ENCODE data around the gene PIGM. TPM values are rescaled to one million over a fixed set of nuclear protein-coding genes. Genes with fewer than 3 reads are reported as not detected.

PIGM gene
- total RNA-seq (3.6 TPM), polyA plus RNA-seq (ENCODE audit: insufficient read depth in 1 of 8, insufficient read length in 8 of 8, low replicate concordance in 1 of 8) (1 to 10 TPM; 4.3 to 6.6 (median 5.3) TPM)
- long read RNA-seq, donor 1, full-length matches to known transcripts, result 9 of 9 reads
- long read RNA-seq, donor 1, partial matches to known transcripts, result 0 of 9 reads
- long read RNA-seq, donor 1, other reads (novel, unspliced or antisense), result 0 of 9 reads
- long read RNA-seq, donor 2, full-length matches to known transcripts, result 5 of 5 reads
- long read RNA-seq, donor 2, partial matches to known transcripts, result 0 of 5 reads
- long read RNA-seq, donor 2, other reads (novel, unspliced or antisense), result 0 of 5 reads
- long read RNA-seq, donor 3, full-length matches to known transcripts, result 14 of 14 reads
- long read RNA-seq, donor 3, partial matches to known transcripts, result 0 of 14 reads
- long read RNA-seq, donor 3, other reads (novel, unspliced or antisense), result 0 of 14 reads
- long read RNA-seq, donor 4, full-length matches to known transcripts, result 11 of 11 reads
- long read RNA-seq, donor 4, partial matches to known transcripts, result 0 of 11 reads
- long read RNA-seq, donor 4, other reads (novel, unspliced or antisense), result 0 of 11 reads
- long read RNA-seq, donor 5, full-length matches to known transcripts, result 25 of 25 reads
- long read RNA-seq, donor 5, partial matches to known transcripts, result 0 of 25 reads
- long read RNA-seq, donor 5, other reads (novel, unspliced or antisense), result 0 of 25 reads
- long read RNA-seq, donor 6, full-length matches to known transcripts, result 19 of 19 reads
- long read RNA-seq, donor 6, partial matches to known transcripts, result 0 of 19 reads
- long read RNA-seq, donor 6, other reads (novel, unspliced or antisense), result 0 of 19 reads
- long read RNA-seq, donor 7, full-length matches to known transcripts, result 17 of 17 reads
- long read RNA-seq, donor 7, partial matches to known transcripts, result 0 of 17 reads
- long read RNA-seq, donor 7, other reads (novel, unspliced or antisense), result 0 of 17 reads
- long read RNA-seq, donor 8, full-length matches to known transcripts, result 7 of 7 reads
- long read RNA-seq, donor 8, partial matches to known transcripts, result 0 of 7 reads
- long read RNA-seq, donor 8, other reads (novel, unspliced or antisense), result 0 of 7 reads
- long read RNA-seq, donor 9, full-length matches to known transcripts, result 11 of 11 reads
- long read RNA-seq, donor 9, partial matches to known transcripts, result 0 of 11 reads
- long read RNA-seq, donor 9, other reads (novel, unspliced or antisense), result 0 of 11 reads
- long read RNA-seq, donor 10, full-length matches to known transcripts, result 27 of 27 reads
- long read RNA-seq, donor 10, partial matches to known transcripts, result 0 of 27 reads
- long read RNA-seq, donor 10, other reads (novel, unspliced or antisense), result 0 of 27 reads
- long read RNA-seq, donor 11, full-length matches to known transcripts, result 17 of 17 reads
- long read RNA-seq, donor 11, partial matches to known transcripts, result 0 of 17 reads
- long read RNA-seq, donor 11, other reads (novel, unspliced or antisense), result 0 of 17 reads

DNA sequence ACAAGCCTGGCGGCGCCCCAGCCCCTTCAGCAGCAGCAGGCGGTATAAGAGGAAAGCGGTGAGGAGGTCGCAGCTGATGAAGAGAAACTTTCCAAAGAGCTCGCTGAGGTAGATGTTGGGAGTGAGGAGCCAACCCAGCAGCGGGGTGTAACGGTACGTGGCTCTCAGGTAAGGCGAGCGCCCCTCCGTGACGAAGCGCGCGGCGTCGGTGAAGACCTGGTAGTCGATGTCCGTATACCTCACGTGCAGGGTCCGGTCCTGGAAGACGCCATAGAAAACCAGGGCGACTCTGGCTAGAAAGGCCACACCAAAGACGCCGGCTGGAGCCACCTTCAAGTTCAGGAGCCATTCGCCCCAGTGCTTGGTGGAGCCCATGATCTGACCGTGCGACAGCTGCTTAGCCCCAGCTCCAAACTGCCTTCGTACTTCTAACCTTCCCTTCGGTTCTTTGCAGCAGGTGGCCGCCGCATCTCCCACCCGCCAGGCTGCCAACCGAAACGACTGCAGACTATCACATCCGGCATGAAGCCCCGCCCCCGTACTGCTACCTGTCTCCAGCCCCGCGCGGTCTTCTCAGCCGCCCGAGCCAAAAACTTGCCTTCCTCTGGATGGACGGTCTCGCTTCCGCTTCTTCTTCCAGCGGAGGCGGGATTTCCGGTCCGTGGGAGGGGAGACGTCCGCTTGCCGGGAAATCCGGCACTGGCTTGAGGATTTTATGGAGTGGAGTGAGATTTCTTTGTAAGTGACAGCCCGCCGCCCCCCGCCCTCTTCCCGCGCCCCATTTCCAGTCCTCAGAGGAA is at the start of gene PIGM:
Gene PIGM (minus strand): TSS at position 626 of the 800 bp plus-strand sequence. CDS start 251 bp downstream, at position 375.
- peak; percentile 97 for DNase-seq
- Histone ChIP-seq H3K27ac (ENCODE audit: low read length) (peak within 1 kb of the TSS; percentile 48), H3K4me3 (ENCODE audit: low read length) (peak within 1 kb of the TSS; percentile 83), H3K36me3 (ENCODE audit: control insufficient read depth, insufficient read depth, low read length) (no peaks in the 10 kb centered on the region), H3K9me3 (replicated peaks; ENCODE audit: control insufficient read depth, low read depth, low read length) (no peaks in the 10 kb centered on the region), H3K4me1 (ENCODE audit: control insufficient read depth, insufficient read depth, low read length) (peaks cover 10% of the 10 kb centered on the region), H3K27me3 (ENCODE audit: control insufficient read depth, insufficient read depth, low read length) (no peaks in the 10 kb centered on the region)
- WGBS (ENCODE audit: insufficient coverage), result under 1% methylated on average over 44 of the region's 60 CpGs

DNA sequence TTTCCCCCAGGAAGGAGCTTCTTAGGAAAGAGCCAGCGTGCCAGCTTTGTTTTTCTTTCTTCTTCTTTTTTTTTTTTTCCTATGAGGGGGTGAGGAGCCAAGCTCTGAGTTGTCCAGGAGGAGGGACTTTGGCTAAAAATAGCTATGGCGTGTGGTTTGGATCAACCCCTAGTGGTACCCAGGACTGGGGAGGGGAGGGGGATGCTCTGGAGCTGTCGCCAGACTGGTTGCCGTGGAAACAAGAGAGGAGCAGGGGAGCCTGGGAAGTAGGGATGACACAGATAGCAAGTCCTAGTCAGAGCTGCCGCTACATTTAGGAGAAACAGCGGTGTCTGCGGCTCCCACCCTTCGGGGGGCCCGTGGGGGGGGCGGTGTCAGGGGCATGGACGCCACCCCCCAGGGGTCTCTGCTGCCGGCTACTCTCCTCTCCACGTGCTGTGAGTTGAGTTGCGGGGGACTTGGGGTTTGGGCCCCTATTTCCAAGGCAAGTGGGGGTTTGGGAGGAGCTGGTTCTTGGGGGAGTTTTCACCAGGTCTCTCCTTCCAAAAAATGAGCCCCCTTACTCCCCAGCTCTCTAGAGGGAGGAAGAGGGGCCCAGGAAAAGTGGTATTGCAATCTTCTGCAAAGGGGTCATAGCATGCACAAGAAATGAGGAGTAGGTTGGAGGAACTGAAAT is 49.6 kb upstream of the PIGM start, which contains the start of gene KCNJ9:
Gene KCNJ9 (plus strand): TSS at position 278 of the 676 bp plus-strand sequence. CDS start 2,493 bp downstream, outside the sequence.
- no peaks in the 10 kb centered on the region for H3K9me3 ChIP-seq (replicated peaks; ENCODE audit: control insufficient read depth, low read depth, low read length)
- H3K4me3 ChIP-seq (ENCODE audit: low read length), result no peak within 1 kb of the TSS
- no peak for DNase-seq
- H3K36me3 ChIP-seq (ENCODE audit: control insufficient read depth, insufficient read depth, low read length), result no peaks in the 10 kb centered on the region
- H3K4me1 ChIP-seq (ENCODE audit: control insufficient read depth, insufficient read depth, low read length), result peaks cover 23% of the 10 kb centered on the region
- peaks cover 44% of the 10 kb centered on the region for H3K27me3 ChIP-seq (ENCODE audit: control insufficient read depth, insufficient read depth, low read length)
- WGBS (ENCODE audit: insufficient coverage), result 21% methylated on average over 8 of the region's 14 CpGs
- no peak within 1 kb of the TSS for H3K27ac ChIP-seq (ENCODE audit: low read length)

DNA sequence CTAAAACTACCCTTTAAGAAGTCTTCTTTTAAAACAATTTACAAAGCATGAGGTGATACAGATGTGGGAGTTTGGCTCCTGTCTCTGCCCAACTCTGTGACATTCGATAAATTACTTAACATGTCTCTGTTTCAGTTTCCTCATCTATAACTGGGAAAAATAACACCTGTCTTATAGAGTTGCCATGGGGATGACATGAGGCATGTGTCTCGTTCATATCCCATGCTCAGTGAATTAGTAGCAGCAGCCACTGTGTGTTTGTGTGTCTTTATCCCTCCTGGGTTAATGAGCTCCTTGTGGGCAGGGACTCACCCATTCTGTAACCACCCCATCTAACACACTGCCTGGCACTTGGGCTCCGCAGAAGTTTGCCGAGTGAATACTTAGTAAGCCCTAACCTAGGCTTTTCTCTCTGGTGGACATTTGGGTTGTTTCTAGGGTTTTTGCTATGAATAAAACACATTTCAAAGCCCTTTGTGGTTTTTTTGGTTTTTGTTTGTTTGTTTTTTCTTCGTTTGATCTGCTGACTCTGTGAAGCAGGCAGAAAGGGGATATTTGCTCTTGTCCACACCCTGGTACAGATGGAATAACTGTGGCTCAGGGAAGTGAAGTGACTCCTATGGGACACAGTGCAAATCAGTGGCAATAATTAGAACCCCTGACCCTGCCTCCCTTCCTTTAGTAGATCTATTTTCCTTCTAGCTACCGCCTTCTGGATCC is 48.8 kb upstream of the PIGM start:
- H3K27me3 ChIP-seq (ENCODE audit: control insufficient read depth, insufficient read depth, low read length), result peaks cover 47% of the 10 kb centered on the region
- H3K9me3 ChIP-seq (replicated peaks; ENCODE audit: control insufficient read depth, low read depth, low read length), result no peaks in the 10 kb centered on the region
- H3K4me3 ChIP-seq (ENCODE audit: low read length), result no peak overlapping the region
- no peak overlapping the region for H3K27ac ChIP-seq (ENCODE audit: low read length)
- no peak for DNase-seq
- no peaks in the 10 kb centered on the region for H3K36me3 ChIP-seq (ENCODE audit: control insufficient read depth, insufficient read depth, low read length)
- WGBS (ENCODE audit: insufficient coverage), result no CpG with 5 or more reads among the region's 6 CpGs
- peaks cover 15% of the 10 kb centered on the region for H3K4me1 ChIP-seq (ENCODE audit: control insufficient read depth, insufficient read depth, low read length)

DNA sequence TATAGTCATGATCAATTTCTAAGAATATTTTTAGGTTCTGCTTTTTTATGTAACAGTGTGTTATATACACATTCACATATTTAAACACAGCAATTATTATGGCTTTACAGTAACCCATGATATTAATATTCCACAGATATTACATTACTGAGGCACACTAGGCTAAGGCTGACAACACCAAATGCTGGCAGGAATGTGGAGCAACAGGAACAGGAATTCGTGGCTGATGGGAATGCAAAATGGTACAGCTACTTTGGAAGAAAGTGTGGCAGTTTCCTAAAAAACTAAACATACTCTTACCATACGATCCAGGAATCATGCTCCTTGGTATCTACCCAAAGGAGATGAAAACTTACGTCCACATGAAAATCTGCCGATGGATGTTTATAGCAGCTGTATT is 47.7 kb upstream of the PIGM start:
- H3K36me3 ChIP-seq (ENCODE audit: control insufficient read depth, insufficient read depth, low read length), result no peaks in the 10 kb centered on the region
- WGBS (ENCODE audit: insufficient coverage), result no CpG with 5 or more reads among the region's 4 CpGs
- peaks cover 45% of the 10 kb centered on the region for H3K27me3 ChIP-seq (ENCODE audit: control insufficient read depth, insufficient read depth, low read length)

DNA sequence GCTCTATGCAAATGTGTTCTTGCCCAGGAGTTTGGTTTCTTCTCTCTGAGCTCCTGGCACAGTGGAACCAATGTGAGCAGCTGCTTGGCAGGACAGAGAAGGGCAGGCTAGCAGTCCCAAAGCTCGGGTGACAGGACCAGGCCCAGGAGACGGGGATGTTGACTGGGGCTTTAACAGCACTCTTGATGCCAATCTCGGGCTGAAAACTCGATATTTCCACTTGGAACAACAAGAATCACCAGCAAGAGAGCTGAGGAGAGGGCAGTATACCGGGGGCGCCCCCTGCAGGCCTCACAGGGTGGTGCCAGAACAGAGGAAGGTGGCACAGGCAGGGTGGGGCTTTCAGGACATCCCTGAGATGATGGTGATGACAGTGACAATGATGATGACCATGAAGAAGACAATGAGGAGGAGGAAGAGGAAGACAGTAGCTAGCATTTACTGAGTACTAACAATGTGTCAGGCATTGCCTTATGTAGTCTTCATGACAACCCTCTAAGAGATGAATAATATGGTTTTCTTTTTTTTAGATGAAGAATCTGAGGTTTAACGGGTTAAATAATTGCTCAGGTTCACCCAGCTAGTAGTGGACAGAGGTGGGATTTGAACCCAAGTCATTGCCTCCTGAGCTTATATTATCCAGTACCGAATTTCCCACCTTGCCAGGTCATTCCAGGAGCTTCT is 46.9 kb upstream of the PIGM start:
- peaks cover 37% of the 10 kb centered on the region for H3K27me3 ChIP-seq (ENCODE audit: control insufficient read depth, insufficient read depth, low read length)
- H3K36me3 ChIP-seq (ENCODE audit: control insufficient read depth, insufficient read depth, low read length), result no peaks in the 10 kb centered on the region
- 25% methylated on average over 6 of the region's 8 CpGs for WGBS (ENCODE audit: insufficient coverage)
- H3K27ac ChIP-seq (ENCODE audit: low read length), result peak overlapping the region; percentile 13
- no peaks in the 10 kb centered on the region for H3K9me3 ChIP-seq (replicated peaks; ENCODE audit: control insufficient read depth, low read depth, low read length)
- H3K4me1 ChIP-seq (ENCODE audit: control insufficient read depth, insufficient read depth, low read length), result peaks cover 10% of the 10 kb centered on the region
- peak; percentile 82 for DNase-seq
- H3K4me3 ChIP-seq (ENCODE audit: low read length), result no peak overlapping the region

More for the DNA sequence above, 47.7 kb upstream of the PIGM start:
- Histone ChIP-seq H3K27ac (ENCODE audit: low read length) (no peak overlapping the region), H3K4me1 (ENCODE audit: control insufficient read depth, insufficient read depth, low read length) (peaks cover 15% of the 10 kb centered on the region), H3K9me3 (replicated peaks; ENCODE audit: control insufficient read depth, low read depth, low read length) (no peaks in the 10 kb centered on the region), H3K4me3 (ENCODE audit: low read length) (no peak overlapping the region)
- no peak for DNase-seq

GRCh38 chr1:160077486-160077885 is 45.7 kb upstream of the PIGM start:
- Histone ChIP-seq H3K4me3 (ENCODE audit: low read length) (no peak overlapping the region), H3K9me3 (replicated peaks; ENCODE audit: control insufficient read depth, low read depth, low read length) (no peaks in the 10 kb centered on the region), H3K27me3 (ENCODE audit: control insufficient read depth, insufficient read depth, low read length) (peaks cover 25% of the 10 kb centered on the region), H3K4me1 (ENCODE audit: control insufficient read depth, insufficient read depth, low read length) (peaks cover 10% of the 10 kb centered on the region), H3K36me3 (ENCODE audit: control insufficient read depth, insufficient read depth, low read length) (no peaks in the 10 kb centered on the region), H3K27ac (ENCODE audit: low read length) (no peak overlapping the region)
- DNase-seq, result no peak

DNA sequence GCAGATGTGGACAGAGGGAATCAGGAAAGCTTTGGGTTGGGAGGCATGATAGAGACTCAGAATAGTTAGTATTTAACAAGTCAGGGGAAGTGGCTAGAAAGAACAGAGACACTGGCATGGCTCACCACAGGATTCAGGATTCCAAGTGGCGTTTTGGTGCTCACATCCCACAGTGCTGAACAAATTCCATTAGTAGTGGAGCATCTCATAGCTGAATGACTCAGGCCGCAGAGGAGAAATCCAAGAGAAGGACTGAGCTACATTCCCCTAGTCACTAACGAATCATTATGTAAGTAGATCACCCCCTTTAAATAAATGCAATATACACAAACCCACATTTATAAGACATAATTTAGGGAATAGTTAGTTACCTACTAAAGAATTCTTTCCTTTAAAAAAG is 44.5 kb upstream of the PIGM start:
- Histone ChIP-seq H3K4me3 (ENCODE audit: low read length) (no peak overlapping the region), H3K36me3 (ENCODE audit: control insufficient read depth, insufficient read depth, low read length) (no peaks in the 10 kb centered on the region), H3K27me3 (ENCODE audit: control insufficient read depth, insufficient read depth, low read length) (peaks cover 19% of the 10 kb centered on the region), H3K9me3 (replicated peaks; ENCODE audit: control insufficient read depth, low read depth, low read length) (no peaks in the 10 kb centered on the region), H3K27ac (ENCODE audit: low read length) (no peak overlapping the region), H3K4me1 (ENCODE audit: control insufficient read depth, insufficient read depth, low read length) (peaks cover 10% of the 10 kb centered on the region)
- no peak for DNase-seq
- WGBS (ENCODE audit: insufficient coverage), result no CpG with 5 or more reads among the region's 3 CpGs

DNA sequence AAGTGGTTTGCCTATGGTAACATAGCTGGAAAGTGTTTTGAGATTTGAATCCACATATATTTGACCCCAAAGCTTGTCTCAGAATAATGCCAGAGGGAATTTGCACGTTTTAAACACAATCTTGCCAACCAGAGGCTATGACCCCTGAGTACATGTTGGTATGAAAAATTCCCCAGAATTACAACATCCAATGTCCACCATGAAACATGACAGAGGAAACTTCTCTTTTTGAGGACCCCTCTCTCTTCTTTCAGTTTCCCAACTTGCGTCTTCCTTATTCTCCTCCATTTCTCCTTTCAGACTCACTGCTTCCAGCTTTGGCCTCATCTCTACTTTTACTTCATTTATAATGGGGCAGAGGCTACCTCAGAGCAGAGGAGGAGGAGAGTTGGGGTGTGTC is 44.0 kb upstream of the PIGM start:
- Histone ChIP-seq H3K9me3 (replicated peaks; ENCODE audit: control insufficient read depth, low read depth, low read length) (no peaks in the 10 kb centered on the region), H3K4me1 (ENCODE audit: control insufficient read depth, insufficient read depth, low read length) (peaks cover 12% of the 10 kb centered on the region), H3K4me3 (ENCODE audit: low read length) (no peak overlapping the region), H3K27me3 (ENCODE audit: control insufficient read depth, insufficient read depth, low read length) (peaks cover 14% of the 10 kb centered on the region), H3K27ac (ENCODE audit: low read length) (no peak overlapping the region), H3K36me3 (ENCODE audit: control insufficient read depth, insufficient read depth, low read length) (no peaks in the 10 kb centered on the region)
- no peak for DNase-seq
- WGBS (ENCODE audit: insufficient coverage), result no CpG with 5 or more reads among the region's 2 CpGs

All from muscle of leg (tissue), 16 donors.